CD4-positive, alpha-beta T cell treated with Interleukin-1 beta for 1 hour (primary cell): ENCODE measurements around the gene STARD3.

ENCODE experiments used
- DNase-seq, 2 donors: peaks; one replicate each; pipeline ENCODE4 v3.0.0-alpha.2; 2020 to 2022

The STARD3 gene

DNA sequence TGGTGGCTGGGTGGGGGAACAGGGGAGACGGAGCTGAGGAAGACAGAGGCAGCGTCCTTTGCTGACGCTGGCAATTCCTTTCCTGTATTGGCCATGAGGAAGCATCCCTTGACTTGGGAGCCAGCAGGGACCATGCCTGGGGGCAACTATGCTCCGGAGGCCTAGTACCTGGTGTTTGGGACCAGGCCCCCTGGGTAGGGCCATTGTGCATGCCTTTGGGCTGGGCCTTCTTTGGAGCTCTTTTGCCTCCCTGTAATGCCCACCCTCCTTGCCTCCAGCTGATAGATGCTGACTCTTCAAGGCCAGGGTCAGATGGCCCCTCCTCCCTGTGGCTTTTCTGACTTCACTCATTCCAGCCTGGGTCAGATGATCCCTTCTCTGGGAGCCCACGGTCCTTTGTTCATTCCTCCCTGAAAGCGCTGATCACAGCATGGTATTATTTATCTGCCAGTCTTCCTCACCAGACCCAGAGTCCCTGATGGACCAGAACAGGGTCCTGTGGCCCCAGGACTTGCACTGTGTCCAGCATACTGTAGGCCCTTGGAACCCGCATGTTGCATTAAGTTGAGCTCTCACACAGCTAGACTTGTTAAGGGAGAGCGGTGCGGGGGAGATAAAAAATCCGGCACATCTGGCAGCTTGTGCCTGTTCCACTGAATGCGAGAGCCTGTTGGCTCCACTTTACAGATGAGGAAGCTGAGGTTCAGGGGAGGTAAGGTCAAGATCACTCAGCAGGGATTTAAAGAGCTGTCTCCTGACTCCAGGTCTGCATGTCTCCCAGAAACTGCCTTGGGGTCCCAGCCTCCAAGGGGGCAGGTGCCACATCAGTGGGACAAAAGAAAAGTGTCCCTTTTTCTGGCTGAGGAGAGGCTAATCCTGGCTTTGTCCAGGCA is 2.9 kb downstream of the STARD3 start:
- DNase-seq: no peak

DNA sequence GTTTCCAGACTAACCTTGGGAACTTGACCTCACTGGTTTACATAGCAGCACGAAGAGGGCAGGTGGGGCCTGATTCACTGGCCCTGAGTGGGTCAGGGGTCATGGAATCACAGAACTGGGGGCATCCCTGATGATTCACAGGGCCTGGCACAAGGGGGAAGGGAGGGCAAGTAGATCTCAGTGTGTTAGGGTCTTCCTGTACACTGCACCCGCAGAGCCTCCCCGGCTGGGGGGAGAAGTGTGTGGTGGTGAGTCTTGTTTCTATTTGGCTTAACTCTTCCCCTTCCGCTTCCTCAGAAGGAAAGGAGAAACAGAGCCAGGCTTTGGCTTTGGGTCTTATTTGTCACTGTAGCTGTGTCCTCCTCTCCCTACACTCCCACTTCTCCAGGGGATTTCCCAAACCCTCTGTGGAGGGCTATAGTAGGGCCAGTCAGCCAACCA is 3.7 kb downstream of the STARD3 start:
- DNase-seq: no peak

DNA sequence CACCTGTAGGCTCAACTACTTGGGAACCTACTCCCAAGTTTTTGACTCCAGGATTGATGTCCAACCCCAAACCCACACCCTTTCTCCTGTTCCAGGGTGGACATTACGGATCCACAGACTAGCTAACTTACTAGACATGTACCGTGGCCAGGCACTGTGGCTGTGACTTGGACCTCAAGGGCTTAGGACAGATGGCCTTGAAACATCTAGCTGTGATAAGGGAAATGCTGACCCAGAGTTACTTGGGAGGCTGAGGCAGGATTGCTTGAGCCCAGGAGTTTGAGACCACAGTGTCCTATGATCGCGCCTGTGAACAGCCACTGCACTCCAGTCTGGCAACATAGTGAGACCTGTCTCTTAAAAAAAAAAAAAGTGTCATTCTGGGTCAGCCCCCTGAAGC is 4.2 kb downstream of the STARD3 start:
- DNase-seq: no peak

DNA sequence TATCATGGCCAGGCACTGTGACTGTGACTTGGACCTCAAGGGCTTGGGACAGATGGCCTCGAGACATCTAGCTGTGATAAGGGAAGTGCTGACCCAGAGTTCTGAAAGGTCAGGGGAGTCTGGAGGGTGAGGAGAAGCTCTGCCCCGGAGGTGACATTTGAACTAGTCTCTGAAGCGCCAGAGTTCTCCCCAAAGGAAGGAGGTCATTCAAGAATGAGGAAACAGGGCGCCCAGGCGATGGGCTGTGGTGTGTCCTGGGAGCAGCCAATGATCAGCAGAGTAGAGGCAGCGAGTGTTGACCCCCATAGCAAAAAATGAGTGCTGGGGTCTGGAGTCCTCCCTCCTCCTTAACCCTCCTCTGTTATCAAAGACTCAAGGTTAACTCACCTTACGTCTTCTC is 4.9 kb downstream of the STARD3 start:
- no peak for DNase-seq

DNA sequence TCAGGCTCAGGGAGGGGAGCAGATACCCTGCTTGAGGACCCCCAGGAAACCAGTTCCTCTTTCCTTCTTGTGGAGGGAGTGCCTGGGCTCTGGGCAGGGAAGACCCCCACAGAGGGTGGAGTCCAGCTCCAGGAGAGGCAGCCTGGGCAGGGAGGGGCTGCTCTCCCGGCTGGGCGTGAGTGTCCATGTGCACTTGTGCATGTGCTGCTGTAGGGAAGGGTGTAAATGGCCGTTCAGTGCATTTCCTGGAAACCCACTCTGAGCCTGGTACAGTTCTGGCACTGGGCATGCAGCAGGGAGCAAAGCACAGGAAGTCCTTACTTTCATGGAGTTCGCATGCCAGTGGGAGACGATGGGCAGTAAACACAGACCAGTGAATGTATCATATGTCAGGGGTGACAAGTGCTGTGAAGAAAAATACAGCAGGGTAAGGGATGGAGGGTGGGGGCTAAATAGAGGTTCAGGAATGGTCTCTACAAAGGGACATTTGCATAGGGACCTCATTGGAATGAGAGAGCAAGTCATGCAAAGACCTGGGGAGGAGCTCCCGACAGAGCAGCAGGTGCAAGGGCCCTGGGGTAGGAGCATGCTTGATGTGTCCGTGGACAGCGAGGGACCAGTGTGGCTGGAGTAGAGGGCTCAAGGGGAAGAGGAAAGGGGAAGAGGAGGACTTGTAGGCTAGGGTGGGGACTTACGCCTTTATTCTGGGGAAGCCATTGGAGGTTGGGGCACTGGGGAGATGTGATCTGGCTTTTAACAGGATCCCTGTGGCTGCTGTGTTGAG is 5.5 kb downstream of the STARD3 start:
- DNase-seq: no peak

DNA sequence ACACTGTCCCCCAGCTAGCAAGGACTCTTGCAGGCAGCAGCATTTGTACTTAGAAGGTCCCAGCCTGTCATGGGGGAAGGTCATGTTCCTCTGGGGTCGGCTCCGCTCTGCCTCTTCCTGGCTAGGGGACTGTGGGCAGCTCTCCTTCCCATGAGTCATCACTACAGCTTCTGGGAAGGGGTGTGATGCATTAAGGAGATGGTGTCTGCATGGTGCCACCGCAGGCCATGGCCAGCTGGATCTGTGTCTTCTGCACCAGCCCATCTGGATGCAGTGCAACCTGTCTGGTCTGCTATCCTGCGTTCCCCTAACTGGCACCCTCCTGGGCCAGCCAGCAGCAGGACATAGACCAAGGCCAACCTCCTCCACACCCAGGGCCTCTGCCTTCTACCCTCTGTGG is 6.3 kb downstream of the STARD3 start:
- no peak for DNase-seq

DNA sequence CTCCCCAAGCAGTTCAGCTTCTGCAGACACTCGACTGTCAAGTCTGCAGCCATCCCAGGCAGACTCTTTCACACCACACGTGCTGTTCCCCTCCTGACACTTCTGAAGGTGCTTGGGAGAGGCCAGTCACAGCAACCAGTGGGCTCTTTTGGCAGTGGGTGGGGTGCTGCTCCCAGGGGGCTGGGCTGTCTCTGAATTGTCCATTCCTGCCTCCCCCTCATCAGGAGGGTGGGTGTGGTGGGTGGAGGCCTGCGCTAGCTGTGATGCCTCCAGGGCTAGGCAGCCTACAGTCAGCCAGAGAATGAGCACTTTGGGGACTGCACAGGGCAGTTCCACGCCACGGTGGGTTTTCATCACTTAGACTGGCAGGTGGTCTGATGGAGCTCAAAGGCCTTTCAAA is 10.3 kb downstream of the STARD3 start:
- DNase-seq: no peak

DNA sequence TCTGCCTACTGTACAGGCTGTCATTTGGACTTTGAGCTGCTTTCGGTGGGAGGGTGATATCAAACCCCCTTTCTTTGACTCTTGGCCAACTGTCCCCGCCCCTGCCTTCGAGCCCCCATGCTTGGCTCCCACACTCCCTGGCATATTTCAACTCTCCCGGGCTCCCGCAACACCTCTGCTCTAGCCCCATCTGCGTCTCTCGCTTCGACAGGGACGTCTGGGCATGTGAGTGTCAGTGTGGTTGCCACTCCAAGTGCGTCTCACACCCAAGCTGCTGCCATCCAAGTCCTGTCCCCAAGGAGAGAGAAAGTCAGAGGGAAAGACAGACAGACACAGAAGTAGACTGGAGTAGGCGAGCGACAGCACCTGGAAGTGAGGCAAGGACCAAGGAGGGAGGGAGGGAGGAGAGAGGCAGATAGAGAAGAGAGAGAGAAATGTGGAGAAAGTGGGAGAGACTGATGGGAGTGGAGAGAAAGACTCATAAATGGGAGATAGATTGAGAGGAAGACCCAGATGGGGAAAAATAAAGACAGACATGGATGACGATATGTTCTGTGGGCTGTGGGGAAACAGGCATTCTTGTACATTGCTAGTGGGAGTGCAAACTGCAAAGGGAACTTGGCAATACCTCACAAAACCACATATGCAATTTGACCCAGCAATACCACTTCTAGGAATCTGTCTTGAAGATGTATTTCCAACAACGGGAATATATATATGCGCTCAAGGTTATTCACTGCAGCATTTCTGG is 11.8 kb downstream of the STARD3 start:
- DNase-seq: no peak

DNA sequence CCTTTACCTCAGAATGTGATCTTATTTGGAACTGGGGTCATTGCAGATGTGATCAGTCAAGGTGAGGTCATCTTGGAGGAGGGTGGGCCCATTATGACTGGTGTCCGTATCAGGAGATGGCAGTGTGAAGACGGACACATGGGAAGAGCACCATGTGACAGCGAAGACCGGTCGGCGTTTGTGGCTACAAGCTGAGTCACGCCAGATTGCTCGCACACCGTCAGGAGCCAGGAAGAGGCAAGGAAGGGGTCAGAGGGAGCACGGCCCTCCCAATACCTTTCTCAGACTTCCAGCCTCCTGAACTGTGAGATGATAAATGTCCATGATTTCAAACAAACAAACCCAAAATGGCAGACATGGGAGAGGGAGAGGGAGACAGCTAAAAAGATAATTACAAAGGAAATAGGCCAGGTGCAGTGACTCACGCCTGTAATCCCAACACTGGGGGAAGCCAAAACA is 13.2 kb downstream of the STARD3 start:
- no peak for DNase-seq

DNA sequence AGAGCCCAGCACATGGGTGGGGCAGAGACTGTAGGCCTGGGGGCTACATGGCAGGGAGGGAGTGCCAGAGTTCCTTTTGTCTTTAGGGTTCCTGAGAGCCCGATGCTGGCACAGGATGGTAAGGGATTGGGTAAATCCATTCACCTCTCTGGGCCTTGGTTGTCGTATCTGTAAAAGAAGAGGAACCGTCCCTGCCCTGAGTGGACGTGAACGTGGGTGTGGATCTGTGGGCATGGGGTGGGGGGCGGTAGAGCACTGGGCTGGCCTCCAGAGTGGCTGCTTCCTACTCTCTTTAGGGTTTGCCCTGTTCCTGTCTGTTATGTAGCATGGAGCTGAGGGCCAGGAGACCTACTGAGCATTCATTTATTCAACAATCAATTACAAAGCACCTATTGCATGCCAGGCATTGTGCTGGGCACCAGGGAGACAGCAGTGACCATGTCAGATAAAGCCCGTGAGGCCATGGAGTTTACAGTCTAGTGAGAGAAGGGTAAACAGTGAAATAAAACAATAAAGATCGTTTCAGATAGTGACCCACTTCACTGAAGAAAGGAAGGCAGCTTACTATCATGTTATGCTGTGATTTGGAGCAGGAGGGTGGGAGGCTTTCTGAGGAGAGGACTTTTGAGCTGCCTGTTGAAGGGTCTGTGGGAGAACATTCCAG is 15.1 kb downstream of the STARD3 start:
- DNase-seq: no peak

DNA sequence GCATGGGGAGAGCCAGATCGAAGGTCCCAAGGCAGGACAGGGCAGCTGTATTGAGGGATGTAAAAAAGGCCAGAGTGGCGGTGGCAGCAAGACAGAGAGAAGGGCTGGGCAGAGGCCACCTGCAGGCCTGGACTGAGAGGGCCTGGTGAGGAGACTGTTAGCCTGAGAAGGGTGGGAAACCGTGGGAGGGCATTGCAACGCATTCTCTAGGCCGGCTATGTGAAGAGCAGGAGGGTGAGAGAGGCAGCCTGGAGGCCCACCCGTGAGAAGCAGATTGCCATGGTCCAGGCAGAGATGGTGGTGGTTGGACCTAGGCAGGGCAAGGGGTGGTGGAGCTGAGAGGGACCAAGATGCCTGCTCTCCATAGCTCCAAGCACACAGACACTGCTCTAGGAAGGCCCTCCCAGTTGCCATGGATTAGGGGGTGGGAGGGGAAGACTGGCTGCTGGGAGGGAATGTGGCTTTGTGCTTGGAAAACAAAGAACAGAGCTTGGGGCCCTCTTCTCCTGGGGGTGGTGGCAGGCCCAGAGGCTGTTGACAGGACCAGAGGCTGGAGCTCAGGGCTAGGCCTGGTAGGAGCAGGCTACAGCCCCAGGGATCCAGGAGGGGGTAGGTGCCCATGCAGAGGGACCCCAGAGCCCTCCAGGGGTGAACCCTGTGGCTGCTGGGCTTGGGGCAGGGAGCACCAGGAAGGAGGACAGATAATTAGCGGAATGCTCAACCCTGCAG is 15.8 kb downstream of the STARD3 start:
- DNase-seq: no peak

DNA sequence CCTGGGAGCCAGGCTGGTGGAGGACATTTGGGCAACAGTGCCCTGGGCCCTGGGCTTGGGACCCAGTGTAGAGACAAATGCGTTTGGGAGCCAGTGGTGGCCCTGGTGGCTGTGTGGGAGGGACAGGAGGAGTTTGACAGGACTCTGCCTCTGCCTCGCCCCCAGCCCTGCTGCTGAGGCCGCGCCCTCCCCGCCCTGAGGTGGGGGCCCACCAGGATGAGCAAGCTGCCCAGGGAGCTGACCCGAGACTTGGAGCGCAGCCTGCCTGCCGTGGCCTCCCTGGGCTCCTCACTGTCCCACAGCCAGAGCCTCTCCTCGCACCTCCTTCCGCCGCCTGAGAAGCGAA is 16.3 kb downstream of the STARD3 start:
- DNase-seq: no peak

DNA sequence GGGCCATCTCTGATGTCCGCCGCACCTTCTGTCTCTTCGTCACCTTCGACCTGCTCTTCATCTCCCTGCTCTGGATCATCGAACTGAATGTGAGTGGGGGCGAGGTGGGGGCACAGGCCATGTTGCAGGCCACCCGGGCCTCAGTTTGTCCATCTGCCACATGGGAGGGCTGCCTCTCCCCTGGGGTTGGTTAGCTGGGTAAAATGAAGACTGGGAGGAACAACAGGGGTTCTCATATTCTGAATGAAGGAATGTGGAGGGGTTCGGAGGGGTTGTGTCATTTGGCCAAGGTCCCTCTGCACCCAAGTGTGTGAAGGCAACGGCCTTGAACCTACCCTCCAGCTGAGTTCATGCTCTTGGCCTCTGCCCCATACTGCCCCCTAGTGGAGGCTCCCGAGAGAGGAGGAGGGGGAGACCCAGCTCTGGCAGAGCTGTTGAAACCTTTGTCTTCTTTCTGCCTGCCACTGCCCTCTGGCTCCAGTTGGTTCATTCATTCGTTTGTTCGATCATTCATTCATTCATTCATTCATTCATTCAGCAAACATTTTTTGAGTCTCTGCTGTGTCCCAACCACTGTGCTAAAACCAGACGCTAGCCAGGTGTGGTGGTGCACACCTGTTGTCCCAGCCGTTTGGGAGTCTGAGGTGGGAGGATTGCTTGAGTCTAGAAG is 16.9 kb downstream of the STARD3 start:
- peak; percentile 73 to 82 for DNase-seq

DNA sequence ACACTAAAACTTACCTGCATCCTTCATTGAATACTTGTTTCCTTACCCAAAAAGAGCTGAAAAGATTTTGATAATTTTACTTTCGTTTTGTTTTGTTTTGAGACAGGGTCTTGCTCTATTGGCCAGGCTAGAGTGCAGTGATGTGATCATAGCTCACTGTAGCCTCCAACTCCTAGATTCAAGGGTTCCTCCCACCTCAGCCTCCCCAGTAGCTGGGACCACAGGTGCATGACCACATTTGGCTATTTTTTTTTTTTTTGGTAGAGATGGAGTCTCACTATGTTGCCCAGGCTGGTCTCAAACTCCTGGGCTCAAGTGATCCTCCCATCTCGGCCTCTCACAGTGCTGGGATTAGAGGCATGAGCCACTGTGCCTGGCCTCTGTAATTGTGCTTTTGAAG is 18.2 kb downstream of the STARD3 start:
- DNase-seq: no peak

DNA sequence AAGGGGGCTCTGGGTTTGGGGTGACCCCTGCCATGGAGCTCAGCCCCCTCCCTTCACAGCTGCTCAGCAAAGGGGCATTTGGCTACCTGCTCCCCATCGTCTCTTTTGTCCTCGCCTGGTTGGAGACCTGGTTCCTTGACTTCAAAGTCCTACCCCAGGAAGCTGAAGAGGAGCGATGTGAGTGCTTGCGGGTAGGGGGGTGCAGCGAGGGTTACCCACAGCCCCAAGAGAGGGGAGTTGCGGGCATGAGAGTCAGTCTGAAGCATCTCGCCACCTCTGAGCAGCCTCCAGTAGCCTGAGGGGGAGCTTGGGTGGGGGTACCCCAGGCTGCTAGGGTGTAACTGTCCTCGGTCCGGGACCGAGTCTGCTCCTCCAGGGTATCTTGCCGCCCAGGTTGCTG is 21.4 kb downstream of the STARD3 start:
- DNase-seq: no peak

DNA sequence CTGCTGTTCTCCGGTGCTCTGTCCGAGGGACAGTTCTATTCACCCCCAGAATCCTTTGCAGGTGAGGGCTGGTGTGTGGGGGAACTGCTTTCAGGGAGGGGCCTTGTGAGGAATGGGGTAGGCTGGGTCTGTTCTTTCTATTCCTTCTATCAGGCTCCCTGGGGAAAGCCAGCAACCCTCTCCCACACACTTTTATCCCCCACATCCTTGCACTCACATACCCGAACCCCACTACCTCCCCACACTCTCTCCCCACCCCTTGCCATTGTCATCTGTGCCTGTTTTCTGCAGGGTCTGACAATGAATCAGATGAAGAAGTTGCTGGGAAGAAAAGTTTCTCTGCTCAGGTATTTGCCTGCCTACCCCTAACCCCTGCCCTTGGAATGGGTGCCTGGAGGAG is 21.8 kb downstream of the STARD3 start:
- no peak for DNase-seq

DNA sequence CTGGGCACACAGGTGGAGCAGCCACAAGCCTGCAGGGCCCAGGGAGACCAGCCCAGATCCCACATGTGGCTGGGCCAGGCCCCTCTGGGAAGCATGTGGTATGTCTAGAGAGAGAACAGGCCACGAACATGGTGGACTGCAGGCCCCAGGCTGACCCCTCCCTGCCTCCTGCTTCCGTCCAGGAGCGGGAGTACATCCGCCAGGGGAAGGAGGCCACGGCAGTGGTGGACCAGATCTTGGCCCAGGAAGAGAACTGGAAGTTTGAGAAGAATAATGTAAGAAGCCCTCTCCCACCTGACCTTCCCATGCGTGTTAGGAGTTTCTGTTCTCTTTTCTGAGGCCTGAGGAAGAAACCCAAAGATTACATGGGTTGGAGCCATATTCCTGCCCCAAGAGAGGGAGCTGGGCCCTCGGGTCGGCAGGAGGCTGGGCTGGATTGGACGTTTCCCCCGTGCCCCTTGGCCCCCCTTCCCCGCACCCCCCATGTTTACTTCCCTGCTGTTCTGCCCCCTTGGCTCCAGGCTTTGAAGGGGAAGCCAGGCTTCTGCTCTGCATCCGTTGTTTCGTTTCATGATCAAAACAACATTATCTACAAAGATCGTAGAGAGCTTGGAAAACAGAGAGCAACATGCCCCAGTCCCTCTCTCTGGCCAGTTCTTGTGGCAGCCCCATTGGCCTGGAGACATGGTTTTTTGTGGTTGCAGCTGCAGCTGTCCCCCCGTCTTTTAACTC is 22.5 kb downstream of the STARD3 start:
- no peak for DNase-seq

DNA sequence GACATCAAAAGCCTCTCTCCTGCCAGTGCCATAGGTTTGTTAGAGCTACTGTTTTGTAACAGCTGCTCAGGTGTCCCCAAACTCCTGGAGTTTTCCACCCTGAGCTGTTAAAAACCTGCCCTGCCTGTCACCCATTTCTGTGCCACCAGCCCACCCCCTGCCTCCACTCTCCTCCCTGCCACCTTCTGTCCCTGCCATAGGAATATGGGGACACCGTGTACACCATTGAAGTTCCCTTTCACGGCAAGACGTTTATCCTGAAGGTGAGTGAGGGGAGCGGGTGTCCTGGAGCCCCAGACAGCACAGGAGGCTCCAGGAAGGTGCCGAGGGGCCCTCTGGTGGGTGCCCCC is 23.0 kb downstream of the STARD3 start:
- DNase-seq: no peak

DNA sequence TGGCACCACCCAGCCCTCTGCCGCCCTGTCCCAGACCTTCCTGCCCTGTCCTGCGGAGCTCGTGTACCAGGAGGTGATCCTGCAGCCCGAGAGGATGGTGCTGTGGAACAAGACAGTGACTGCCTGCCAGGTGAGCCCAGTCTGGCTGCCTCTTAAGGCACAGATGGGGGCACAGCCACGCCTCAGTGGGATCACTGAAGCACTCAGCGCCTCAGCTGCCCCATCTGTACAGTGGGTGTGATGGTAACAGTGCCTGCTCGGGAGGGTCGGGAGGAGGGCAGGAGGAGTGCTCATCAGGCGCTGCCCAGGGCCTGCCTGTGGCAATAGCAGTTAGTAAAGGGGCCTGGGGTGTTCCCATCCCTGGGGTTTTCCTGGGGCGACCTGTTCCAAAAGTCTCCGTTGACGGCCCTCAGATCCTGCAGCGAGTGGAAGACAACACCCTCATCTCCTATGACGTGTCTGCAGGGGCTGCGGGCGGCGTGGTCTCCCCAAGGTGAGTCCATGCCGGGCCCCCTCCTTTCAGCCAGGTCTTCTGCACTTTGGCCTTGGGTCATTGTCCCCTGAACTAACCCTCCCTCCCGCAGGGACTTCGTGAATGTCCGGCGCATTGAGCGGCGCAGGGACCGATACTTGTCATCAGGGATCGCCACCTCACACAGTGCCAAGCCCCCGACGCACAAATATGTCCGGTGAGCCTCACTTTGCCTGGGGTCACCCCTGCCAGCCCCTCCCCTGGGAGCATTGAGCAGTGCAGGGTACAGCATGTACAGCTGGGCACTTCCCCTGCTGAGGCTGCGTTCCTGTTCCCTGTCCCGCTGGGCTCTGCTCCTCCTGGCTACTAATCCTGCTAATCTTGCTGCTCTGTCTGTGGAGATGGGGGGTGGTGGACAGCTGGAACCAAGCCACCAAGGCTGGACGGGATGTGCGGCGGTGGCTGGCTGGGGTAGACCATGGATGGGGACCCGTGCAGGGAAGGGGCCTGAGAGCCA is 23.7 kb downstream of the STARD3 start:
- DNase-seq: no peak
